NCI-H187 treated with DMSO at 0.1 percent for 48 hours (cell line): Measurements from ENCODE around the gene GPRASP2.
A peak's percentile ranks its signal among the peaks of the same experiment; 100 is the strongest.
"Not testable (repeated sequence)": the region's sequence is repeated elsewhere in the genome, so short reads cannot be mapped to it uniquely, and the experiment has no call there.

ENCODE experiments used
- DNase-seq: peaks from one replicate; lab custom pipeline; 2025; lab: John Stamatoyannopoulos, UW

Gene GPRASP2

DNA sequence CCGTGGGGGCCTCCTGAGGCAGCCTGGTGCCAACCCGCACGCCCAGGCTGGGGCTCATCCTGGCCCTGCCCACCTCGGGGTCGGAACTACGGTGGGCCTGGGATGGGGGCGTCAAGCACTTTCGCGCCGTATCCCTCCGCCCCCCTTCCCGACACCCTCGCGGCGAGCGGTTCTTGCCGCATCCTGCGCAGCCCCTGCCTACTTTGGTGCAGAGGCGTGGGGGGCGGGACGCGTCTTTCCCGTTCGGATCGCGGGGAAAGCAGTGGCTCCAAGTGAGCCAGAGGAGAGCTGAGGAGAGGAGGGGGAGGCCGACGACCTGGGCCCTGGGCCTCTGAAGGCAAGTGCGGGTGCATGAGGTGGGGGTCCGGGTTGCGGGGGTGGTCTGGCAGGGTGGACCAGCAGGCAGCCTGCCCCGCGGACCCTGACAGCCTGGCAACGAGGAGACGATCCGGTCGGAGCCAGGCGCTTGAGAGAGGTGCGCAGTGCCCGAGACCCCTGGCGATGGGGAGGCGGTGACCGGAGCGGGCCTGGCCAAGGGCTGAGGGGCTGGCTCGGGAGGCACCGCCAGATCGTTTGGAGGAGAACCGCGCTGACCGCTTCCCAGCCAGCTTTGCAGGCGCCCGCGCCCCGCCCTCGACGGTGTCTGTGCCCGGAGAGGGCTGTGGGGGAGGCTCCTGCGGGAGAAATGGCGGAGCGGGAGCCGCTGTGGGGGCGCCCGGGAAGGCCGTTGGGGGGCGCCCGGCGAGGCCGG, at the start of gene GPRASP2:
Gene GPRASP2 (plus strand): TSS at position 233 of the 751 bp plus-strand sequence. CDS start 2,422 bp downstream, outside the sequence.
- no peak for DNase-seq

- not testable (repeated sequence) for DNase-seq
Observed at GRCh38 chrX:102663820-102664219, 48.4 kb upstream of the GPRASP2 start.

DNA sequence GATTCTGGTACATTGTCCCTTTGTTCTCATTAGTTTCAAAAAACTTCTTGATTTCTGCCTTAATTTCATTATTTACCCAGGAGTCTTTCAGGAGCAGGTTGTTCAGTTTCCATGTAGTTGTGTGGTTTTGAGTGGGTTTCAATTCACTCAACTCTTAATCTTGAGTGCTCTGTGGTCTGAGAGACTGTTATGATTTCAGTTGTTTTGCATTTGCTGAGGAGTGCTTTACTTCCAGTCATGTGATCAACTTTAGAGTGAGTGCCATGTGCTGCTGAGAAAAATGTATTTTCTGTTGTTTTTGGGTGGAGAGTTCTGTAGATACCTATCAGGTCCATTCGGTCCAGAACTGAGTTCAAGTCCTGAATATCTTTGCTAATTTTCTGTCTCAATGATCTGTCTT, 45.2 kb upstream of the GPRASP2 start:
- DNase-seq, result not testable (repeated sequence)

GRCh38 chrX:102669526-102669925, 42.7 kb upstream of the GPRASP2 start:
- no peak for DNase-seq

DNA sequence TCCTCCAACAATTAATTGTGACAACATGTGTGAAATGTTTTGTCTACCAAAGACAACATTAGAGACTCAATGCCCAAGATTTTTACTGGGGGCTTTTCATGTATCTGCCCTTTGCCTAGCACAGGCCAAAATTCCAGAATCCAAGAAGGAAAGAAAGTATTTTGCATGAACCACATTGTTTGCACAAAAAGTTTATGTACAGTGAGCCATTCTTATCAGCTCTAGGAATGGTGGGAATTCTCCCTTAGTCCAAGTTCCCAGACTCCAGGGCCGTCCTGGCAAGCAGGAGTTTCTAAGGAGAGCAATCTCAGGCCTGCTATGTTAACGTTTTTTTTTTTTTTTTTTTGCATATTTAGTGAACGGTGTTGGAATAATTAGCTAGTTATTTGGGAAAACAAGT, 39.4 kb upstream of the GPRASP2 start:
- DNase-seq, result no peak

GRCh38 chrX:102677479-102677878, 34.8 kb upstream of the GPRASP2 start:
- not testable (repeated sequence) for DNase-seq

DNA sequence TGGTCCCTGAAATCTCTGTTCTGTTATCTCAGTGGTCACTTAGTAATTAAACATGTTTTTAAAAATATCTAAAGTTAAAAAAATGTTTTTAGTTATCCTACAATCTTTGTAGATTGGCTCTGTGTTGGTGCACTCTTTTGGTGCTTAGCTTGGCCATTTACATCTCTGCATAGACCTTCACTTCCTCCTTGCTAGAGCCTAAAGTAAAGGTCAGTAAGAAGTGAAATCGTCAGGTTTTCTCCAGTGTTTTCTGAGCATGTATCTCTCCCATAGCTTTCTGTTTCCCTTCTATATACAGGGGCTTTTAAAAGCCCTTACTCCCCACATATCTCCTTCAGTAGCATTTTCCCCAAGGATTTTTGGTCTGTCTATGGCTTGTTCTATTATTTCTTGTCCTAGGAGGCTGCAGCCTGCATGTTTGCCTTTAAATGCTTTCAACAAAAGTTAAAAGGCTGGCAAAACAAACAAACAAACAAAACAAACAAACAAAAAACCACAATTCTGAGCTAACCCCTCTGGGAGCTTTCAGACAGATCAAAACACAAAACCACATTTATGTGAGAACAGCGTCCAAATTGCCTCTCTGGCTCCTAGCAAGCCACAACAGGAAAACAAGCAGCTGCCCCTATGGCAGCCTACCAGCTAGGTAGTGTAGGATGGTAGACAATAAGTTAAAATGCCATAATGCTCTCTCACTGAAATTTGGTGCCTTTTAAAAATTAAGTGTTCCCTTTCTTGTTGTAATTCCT, 27.3 kb upstream of the GPRASP2 start:
- DNase-seq, result no peak

GRCh38 chrX:102694749-102695148, 17.5 kb upstream of the GPRASP2 start:
- no peak for DNase-seq

DNA sequence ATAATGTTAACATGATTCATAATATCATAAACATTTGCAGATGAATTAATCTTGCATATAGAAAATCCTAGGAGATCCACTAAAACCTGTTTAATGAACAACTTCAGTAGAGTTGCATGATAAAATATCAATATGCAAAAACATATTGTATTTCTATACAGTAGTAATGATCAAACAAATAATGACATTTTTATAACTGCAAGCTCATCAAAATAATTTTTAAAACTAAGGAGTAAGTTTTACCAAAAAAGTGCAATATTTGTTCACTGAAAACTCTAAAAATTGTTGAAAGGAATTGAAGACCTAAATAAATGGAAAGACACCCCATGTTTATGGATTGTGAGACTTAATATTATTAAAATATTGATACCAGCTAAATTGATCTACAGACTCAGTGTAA, 15.9 kb upstream of the GPRASP2 start:
- no peak for DNase-seq

DNA sequence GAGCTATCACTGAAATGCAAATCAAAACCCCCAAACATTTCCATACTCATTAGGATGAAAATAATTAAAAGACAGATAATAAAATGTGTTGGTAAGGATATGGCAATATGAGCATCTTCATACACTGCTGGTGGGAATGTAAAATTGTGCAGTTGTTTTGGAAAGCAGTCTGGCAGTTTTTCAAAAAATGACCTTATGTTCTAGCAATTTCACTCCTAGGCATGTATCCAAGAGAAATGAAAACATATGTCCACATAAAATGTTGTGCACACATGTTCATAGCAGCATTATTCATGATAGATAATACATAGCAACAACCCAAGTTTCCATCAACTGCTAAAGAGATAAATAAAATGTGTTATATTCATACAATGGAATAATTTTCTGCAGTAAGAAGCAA, 14.8 kb upstream of the GPRASP2 start:
- DNase-seq, result no peak

- no peak for DNase-seq
Observed at GRCh38 chrX:102708900-102709299, 3.3 kb upstream of the GPRASP2 start.

- no peak for DNase-seq
Observed at GRCh38 chrX:102711872-102712215, 404 bp upstream of the GPRASP2 start.

DNA sequence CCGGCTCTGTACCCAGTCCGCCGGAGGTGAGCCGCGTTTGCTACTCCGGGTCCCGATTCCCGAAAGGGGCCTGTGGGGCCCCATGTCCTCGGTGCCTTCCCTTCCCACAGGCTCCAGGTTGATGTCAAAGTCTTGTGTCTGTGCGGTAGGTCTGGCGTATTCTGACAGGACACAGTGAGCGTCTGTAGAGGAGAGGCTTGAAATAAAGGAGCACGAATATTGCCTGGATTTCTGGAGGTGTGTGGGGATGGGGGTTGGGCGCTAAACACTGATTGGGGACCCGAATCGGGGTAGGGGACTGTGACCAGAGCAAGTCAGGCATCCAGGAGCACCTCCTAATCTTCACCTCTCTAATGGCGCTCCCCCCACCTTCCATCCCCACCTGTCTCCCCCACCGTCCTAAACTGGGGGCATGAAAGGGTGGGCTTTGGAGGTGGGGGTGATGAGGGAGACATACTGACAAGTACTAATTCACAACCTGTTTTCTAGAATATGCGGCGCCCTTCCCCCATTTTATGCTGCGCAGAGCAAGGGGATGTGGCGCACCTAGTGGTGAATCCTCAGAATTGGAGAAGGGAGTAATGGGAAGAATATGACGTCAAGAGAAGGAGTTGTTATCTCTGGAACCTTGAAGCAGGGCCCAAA, 855 bp downstream of the GPRASP2 start:
- peak; percentile 5 for DNase-seq

DNA sequence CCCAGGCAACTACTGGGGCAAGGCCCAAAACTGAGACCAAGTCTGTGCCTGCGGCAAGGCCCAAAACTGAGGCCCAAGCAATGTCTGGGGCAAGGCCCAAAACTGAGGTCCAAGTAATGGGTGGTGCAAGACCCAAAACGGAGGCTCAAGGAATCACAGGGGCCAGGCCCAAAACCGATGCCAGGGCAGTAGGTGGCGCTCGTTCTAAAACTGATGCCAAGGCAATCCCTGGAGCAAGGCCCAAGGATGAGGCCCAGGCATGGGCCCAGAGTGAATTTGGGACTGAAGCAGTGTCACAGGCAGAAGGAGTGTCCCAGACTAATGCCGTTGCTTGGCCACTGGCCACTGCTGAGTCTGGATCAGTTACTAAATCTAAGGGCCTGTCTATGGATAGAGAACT, 2.7 kb downstream of the GPRASP2 start:
- no peak for DNase-seq

- no peak for DNase-seq
Observed at GRCh38 chrX:102715967-102716366, 3.7 kb downstream of the GPRASP2 start.

- DNase-seq, result peak; percentile 28
Observed at GRCh38 chrX:102720237-102721168, 8.3 kb downstream of the GPRASP2 start, which contains the start of gene GPRASP3. Gene GPRASP3 (plus strand): TSS chrX:102720743. CDS start chrX:102748996, 28,253 bp downstream.

DNA sequence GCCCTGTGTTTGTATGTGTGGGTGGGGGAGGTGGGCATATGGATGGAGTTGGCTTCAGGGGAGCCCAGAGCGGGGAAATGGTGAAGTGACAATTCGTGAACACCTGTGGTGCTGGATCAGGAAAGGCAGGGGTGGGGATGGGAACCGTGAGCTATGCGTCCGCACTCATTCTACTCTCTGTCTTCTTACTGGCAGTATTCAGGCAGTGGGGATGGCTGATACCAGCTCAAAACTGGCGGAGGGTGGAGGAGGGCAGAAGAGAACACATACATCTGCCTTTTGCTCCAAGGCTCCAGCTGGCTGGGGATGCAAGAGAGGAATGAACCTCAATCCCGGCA, 8.9 kb downstream of the GPRASP2 start:
- not testable (repeated sequence) for DNase-seq

DNA sequence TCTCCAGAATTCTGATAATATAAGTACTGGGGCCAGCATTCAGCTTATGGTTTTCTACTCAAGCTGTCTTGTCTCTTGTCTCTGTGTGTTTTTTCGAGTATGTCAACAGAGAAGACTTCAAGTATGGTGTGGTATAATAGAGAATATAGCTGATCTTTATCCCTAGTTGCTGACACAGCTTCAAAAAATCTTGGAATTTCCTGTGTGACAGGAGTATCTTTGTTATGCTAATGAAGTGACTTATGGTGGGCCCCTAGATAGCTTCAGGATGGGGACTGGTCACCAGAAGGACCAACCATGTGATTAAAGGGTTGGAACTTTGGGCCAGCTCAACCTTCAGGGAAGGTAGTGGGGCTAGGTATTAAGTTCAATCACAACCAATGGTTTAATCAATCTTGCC, 11.2 kb downstream of the GPRASP2 start:
- no peak for DNase-seq

DNA sequence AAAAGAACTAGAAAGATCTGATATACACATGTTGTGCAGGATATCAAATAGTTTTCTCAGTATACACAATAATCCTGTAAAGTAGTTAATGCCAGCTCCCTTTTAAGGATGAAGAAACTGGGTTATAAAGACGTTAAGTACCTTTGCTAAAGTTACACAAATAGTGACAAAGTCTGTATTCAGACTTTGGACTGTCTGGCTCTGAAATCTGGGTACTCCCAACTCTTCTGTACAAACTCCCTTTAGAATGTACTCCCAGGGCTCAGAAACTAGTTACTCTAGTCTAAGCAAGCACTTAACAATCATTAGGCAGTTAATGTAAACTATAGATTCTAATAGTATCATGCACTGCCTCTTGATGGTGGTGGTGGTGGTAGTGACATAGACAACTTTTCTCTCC, 15.5 kb downstream of the GPRASP2 start:
- DNase-seq, result no peak

DNA sequence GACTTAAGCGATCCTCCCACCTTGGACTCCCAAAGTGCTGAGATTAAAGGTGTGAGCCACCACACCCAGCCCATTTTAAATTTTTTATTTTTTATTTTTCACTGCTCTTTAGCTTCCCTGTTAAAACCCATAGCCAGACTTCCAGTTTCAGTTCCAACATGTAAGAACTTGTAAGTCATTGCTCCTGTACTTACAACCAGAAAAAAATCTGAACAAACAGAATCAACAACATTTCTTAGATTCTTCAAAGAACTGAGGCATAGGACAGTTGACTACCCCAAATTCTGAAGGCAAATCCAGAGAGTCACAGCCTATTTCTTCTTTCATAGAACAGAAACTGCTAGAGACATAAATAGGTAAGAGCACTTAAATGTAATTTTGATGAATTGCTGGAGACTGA, 16.4 kb downstream of the GPRASP2 start:
- DNase-seq, result no peak

GRCh38 chrX:102739657-102740056, 27.4 kb downstream of the GPRASP2 start:
- no peak for DNase-seq

DNA sequence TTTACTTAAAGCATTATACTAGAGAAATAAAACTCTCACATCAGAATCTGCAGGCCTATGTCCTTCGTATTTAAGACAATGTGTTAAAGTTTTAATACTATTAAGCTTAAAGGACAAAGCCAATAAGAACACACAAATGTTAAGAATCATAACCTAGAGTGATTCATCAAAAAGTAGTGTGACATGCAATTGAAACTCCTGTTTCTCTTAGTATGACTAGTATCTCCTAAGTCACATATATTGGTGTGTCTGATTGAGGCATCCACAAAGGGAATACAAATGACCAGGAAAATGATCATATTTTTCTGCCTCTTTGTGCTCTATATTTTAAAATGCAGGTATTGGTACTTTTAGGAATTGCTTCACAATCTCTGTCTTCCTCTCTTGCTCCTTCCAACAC, 32.1 kb downstream of the GPRASP2 start:
- no peak for DNase-seq
